Transverse colon (tissue), 4 donors: ENCODE results near the gene CSF3R. TPM values are rescaled to one million over a fixed set of nuclear protein-coding genes. Genes with fewer than 3 reads are reported as not detected.

Experiments used
- DNase-seq: peaks from one replicate; pipeline ENCODE4 v3.0.0-alpha.2; 2019
- H3K27ac ChIP-seq, 4 donors: fragments of 200-600 bp; sonication (generic); 2 replicates each; pipeline ENCODE4 v1.5.1; 2016 to 2018; ENCODE audit warnings: inconsistent platforms in 4 of 4
- H3K27me3 ChIP-seq: fragments of 200-600 bp; sonication (generic); 2 replicates; pipeline ENCODE4 v1.5.1; 2017; ENCODE audit warnings: inconsistent platforms
- H3K36me3 ChIP-seq, 4 donors: fragments of 200-600 bp; sonication (generic); 2 replicates each; pipeline ENCODE4 v1.5.1; 2017 to 2019; ENCODE audit warnings: inconsistent platforms in 4 of 4
- H3K4me1 ChIP-seq, 4 donors: fragments of 200-600 bp; sonication (generic); 2 replicates each; pipeline ENCODE4 v1.5.1; 2017 to 2020; ENCODE audit warnings: inconsistent platforms in 4 of 4
- H3K4me3 ChIP-seq, 4 donors: fragments of 200-600 bp; sonication (generic); 1 replicate in 1 of 4; 2 replicates in 3 of 4; pipeline versions ENCODE4 v1.5.1 to v1.6.1; 2017 to 2019; ENCODE audit warnings: inconsistent platforms in 4 of 4
- H3K9me3 ChIP-seq, 2 donors: fragments of 200-600 bp; sonication (generic); 2 replicates each; pipeline ENCODE4 v1.5.1; 2017 to 2019; ENCODE audit warnings: inconsistent platforms in 2 of 2
- EP300 ChIP-seq: sonication (generic); formaldehyde crosslinking; IDR thresholded peaks from one replicate; pipeline ENCODE4 v1.6.1; 2017; ENCODE audit warnings: antibody characterized with exemption, low read depth
- POLR2A ChIP-seq: fragments of 450-650 bp; IDR thresholded peaks from one replicate; pipeline ENCODE4 v1.6.1; 2016; ENCODE audit warnings: antibody characterized with exemption, mild to moderate bottlenecking, moderate library complexity
- POLR2AphosphoS5 ChIP-seq, 3 donors: sonication (generic); formaldehyde crosslinking; IDR thresholded peaks; one replicate each; pipeline ENCODE4 v1.6.1; 2016; ENCODE audit warnings: antibody characterized with exemption in 3 of 3
- WGBS, 2 donors: methylation state at CpG; one replicate each; pipeline ENCODE4 v1.1.5; 2018; ENCODE audit warnings: low coverage in 1 of 2; 5-methylcytosine and 5-hydroxymethylcytosine counted together
- in situ Hi-C, 4 donors: fragments of 200-750 bp; cut with MboI; loops; one replicate each; pipeline versions ENCODE4 v1.15.0 to v1.15.1; 2017; ENCODE audit warnings: low sequenced_read_pairs in 3 of 4, low pct_ligation_motif_present in 1 of 4, low pct_unique_long_range_greater_than_20kb in 1 of 4
- intact Hi-C: fragments of 100-400 bp; cut with DNase I; formaldehyde crosslinking; loops from one replicate; pipeline ENCODE4 v1.15.1; 2023; ENCODE audit warnings: low total_unique reads
- total RNA-seq, 4 donors: library from RNA; depleted of rRNA; stranded (reverse); fragments of >200 nt; gene quantifications; one replicate each; pipeline ENCODE4 v1.1.0, GENCODE V29; 2016
- TF ChIP-seq, protein P1 (sequence below), 5 experiments: fragments of 200-600 bp in 3 of 5; fragments of 450-650 bp in 2 of 5; sonication (generic) in 3 of 5; IDR thresholded peaks; 1 replicate in 2 of 5; 2 replicates in 3 of 5; pipeline ENCODE4 v1.5.1; 2016 to 2017; ENCODE audit warnings: antibody characterized with exemption in 5 of 5, inconsistent platforms in 3 of 5, mild to moderate bottlenecking in 2 of 5, moderate library complexity in 1 of 5

CSF3R gene
- total RNA-seq, 4 donors from 2014 or later: 3.8 to 17.1 (median 5.2) TPM

DNA sequence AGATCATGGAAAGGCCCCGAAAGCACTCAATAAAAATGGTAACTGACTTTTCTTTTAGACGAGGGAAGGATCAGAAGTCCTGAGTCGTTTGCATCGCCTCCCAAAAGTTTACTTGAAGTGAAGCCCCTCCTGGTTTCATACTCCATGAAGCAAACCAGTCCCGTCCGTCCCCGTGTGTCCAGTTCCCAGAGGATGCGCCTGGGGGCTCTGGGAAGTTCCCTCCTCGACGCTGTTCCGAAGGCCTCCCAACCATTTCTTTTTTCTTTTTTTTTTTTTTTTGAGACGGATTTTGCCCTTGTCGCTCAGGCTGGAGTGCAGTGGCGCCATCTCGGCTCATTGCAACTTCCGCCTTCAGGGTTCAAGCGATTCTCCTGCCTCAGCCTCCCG, 31.8 kb downstream of the CSF3R start:
- intact Hi-C loops: no loop called here
- Histone ChIP-seq H3K4me3 (peak overlapping the region; percentile 47 to 66 (median 62)), H3K27me3 (no peaks in the 10 kb centered on the region), H3K27ac (peak overlapping the region; percentile 94 to 96 (median 94)), H3K4me1 (peaks cover 3 to 15% (median 8%) of the 10 kb centered on the region in 4 donors), H3K9me3 (no peaks in the 10 kb centered on the region), H3K36me3 (peaks cover 0 to 10% (median 5%) of the 10 kb centered on the region in 4 donors)
- TF ChIP-seq POLR2AphosphoS5 (IDR thresholded peaks at IDR 0.05): no peak
- TF ChIP-seq, protein P1, sequence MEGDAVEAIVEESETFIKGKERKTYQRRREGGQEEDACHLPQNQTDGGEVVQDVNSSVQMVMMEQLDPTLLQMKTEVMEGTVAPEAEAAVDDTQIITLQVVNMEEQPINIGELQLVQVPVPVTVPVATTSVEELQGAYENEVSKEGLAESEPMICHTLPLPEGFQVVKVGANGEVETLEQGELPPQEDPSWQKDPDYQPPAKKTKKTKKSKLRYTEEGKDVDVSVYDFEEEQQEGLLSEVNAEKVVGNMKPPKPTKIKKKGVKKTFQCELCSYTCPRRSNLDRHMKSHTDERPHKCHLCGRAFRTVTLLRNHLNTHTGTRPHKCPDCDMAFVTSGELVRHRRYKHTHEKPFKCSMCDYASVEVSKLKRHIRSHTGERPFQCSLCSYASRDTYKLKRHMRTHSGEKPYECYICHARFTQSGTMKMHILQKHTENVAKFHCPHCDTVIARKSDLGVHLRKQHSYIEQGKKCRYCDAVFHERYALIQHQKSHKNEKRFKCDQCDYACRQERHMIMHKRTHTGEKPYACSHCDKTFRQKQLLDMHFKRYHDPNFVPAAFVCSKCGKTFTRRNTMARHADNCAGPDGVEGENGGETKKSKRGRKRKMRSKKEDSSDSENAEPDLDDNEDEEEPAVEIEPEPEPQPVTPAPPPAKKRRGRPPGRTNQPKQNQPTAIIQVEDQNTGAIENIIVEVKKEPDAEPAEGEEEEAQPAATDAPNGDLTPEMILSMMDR (IDR thresholded peaks at IDR 0.05): no peak
- no peak for TF ChIP-seq POLR2A
- no peak for TF ChIP-seq EP300
- DNase-seq: no peak
- in situ Hi-C loops: no loop called here
- 39% methylated on average over 18 of the region's 18 CpGs; no CpG with 5 or more reads in 1 of the 2 donors for WGBS, 2 donors

DNA sequence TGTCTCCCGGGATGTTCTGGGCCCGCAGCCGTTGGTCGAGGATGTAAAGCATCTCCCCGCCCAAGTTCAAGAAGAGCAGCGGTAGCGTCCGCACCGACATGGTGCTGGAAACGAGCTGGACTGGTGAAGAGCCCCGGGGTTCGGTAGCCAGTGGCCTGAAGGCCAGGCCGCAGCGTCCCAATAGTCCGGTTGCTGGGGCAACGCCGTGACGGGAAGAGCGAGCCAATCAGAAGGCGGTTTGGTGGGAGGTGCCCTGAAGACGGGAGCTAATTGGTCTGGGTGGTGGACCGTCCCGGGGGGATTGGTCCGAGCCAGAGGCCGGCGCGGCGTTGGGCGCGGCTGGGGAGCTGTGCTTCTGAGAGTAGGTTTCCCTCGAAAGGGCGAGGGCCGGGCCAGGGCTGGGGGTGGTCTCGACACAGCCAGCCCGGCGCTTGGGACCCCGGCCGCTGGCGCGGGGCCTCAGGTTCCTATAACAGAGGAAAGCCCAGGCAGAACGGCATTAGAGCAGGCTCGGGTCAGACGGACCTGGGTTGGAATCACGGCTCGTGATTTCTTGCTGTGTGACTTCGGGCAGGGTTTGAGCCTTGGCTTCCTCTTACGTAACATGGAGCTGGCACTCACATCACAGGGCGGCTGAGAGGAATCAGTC, 32.3 kb downstream of the CSF3R start, which contains the start of gene OSCP1:
TSS of gene OSCP1 (minus strand) at position 182 of the 649 bp plus-strand sequence. CDS start at position 100, 82 bp downstream.
- in situ Hi-C loops: no loop called here
- Histone ChIP-seq H3K27me3 (no peaks in the 10 kb centered on the region), H3K36me3 (peaks cover 0 to 5% (median 2%) of the 10 kb centered on the region in 4 donors), H3K4me1 (peaks cover 3 to 15% (median 8%) of the 10 kb centered on the region in 4 donors), H3K27ac (peak within 1 kb of the TSS; percentile 94 to 96 (median 94)), H3K4me3 (peak within 1 kb of the TSS; percentile 47 to 66 (median 62)), H3K9me3 (no peaks in the 10 kb centered on the region)
- 1% methylated on average over 48 of the region's 48 CpGs; no CpG with 5 or more reads in 1 of the 2 donors for WGBS, 2 donors
- TF ChIP-seq, protein P1 (IDR thresholded peaks at IDR 0.05): no peak
- TF ChIP-seq EP300 (no peak), POLR2A (peak; percentile 88), POLR2AphosphoS5 (IDR thresholded peaks at IDR 0.05) (peak; percentile 89 to 94 (median 92))
- DNase-seq: peak; percentile 96
- intact Hi-C loops: no loop called here

DNA sequence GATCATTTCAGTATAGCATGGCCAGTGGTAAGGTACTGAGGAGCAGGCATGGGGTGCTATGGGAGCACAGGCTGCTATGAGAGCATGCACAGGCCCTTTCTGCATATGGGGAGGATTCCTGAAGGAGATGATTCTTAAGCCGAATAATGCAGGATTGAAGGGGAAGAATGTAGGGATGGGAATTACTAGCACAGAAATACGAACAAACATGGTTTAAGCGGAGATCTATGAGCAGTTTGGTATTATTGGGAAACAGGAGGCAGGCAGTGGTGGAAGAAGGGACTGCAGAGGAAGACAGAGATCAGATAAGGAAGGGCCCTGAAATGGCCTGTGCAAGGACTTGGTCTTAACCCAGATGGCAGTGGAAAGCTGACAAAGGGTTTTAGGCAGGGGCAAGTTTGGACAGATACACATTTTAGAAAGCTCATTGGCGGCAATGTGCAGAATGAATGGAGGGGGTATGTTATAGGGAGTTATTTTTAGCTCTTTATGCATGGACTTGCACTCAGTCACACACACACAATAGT, 34.1 kb downstream of the CSF3R start:
- H3K27me3 ChIP-seq: no peaks in the 10 kb centered on the region
- no peaks in the 10 kb centered on the region for H3K9me3 ChIP-seq
- 95 to 96% methylated on average over 4 of the region's 4 CpGs for WGBS, 2 donors
- in situ Hi-C loops: no loop called here
- intact Hi-C loops: no loop called here
- no peak for TF ChIP-seq POLR2AphosphoS5 (IDR thresholded peaks at IDR 0.05)
- TF ChIP-seq EP300: no peak
- TF ChIP-seq, protein P1 (IDR thresholded peaks at IDR 0.05): no peak
- TF ChIP-seq POLR2A: no peak
- H3K4me1 ChIP-seq: peaks cover 3 to 15% (median 8%) of the 10 kb centered on the region in 4 donors
- H3K4me3 ChIP-seq: no peak overlapping the region
- H3K27ac ChIP-seq: no peak overlapping the region
- DNase-seq: no peak
- no peaks in the 10 kb centered on the region for H3K36me3 ChIP-seq

DNA sequence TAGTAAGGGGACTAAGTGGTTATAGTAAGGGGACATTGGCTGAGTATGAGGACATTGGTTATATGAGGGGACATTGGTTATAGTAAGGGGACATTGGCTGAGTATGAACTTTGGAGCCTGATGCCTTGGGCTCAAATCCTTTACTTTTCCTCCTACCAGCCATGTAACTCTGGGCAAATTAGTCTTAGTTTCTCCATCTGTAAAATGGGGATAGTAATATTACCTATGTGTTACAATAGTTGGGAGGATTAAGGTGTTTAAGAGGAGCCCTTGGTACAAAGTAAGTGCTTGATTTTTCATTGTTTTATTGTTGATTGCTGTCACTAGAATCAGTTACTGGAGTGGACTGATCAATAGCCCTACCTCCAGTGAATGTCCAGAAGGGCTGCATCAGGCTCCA, 35.3 kb downstream of the CSF3R start:
- H3K9me3 ChIP-seq: no peaks in the 10 kb centered on the region
- peaks cover 3 to 15% (median 8%) of the 10 kb centered on the region in 4 donors for H3K4me1 ChIP-seq
- intact Hi-C loops: no loop called here
- no peak overlapping the region for H3K27ac ChIP-seq
- in situ Hi-C loops: no loop called here
- no peak overlapping the region for H3K4me3 ChIP-seq
- H3K27me3 ChIP-seq: no peaks in the 10 kb centered on the region
- no peak for DNase-seq
- TF ChIP-seq POLR2AphosphoS5 (IDR thresholded peaks at IDR 0.05) (no peak), EP300 (no peak), POLR2A (no peak)
- TF ChIP-seq, protein P1 (IDR thresholded peaks at IDR 0.05): no peak
- H3K36me3 ChIP-seq: no peaks in the 10 kb centered on the region
